HCT116 (cell line): ENCODE measurements around the gene PIGN. TPM values are rescaled to one million over a fixed set of nuclear protein-coding genes. Genes with fewer than 3 reads are reported as not detected.

Experiments used
- ATAC-seq: fragments of 200-7000 bp; cut with Tn5 transposase; 2 replicates; pipeline ENCODE4 v1.9.1; 2020; ENCODE audit warnings: mild to moderate bottlenecking, moderate library complexity
- BruUV-seq: library from RNA; stranded (reverse); fragments of 400-500 nt; replicated peaks from 2 replicates; lab custom pipeline; 2021; lab: Mats Ljungman, UMichigan
- CTCF ChIA-PET: fragments of 300-600 bp; sonication (Branson Sonifier 250); formaldehyde crosslinking; loops from one replicate; lab custom pipeline; 2021; ENCODE audit warnings: antibody characterized with exemption; lab: Charles Lee
- POLR2A ChIA-PET: fragments of 300-600, 350-600 bp; sonication (Branson Sonifier 250); formaldehyde crosslinking; loops from one replicate; lab custom pipeline; 2021; ENCODE audit warnings: antibody characterized with exemption; lab: Charles Lee
- RAD21 ChIA-PET, 2 experiments: fragments of 300-600 bp; sonication (Branson Sonifier 250); formaldehyde crosslinking; loops; one replicate each; lab custom pipeline; 2023; ENCODE audit warnings: low total read pairs in 2 of 2; ENCODE audit not compliant: uncharacterized antibody in 2 of 2, unreplicated experiment in 2 of 2, low non-redundant PET in 1 of 2; lab: Charles Lee
- DNase-seq: peaks from one replicate; pipeline ENCODE4 v3.0.0-alpha.2; 2010; ENCODE audit warnings: low read depth, low spot score
- H2AFZ ChIP-seq: fragments of 200-600 bp; shearing (Covaris generic), sonication (generic); 2 replicates; pipeline ENCODE4 v1.6.1; 2017; ENCODE audit warnings: low read depth, mixed run types, mixed read lengths, antibody characterized with exemption, low read length; ENCODE audit not compliant: poor library complexity, severe bottlenecking
- H3K27ac ChIP-seq: 2 replicates; pipeline ENCODE4 v1.5.1; 2012; ENCODE audit warnings: low read depth, low read length
- H3K27me3 ChIP-seq: fragments of 200-600 bp; sonication (generic); 2 replicates; pipeline ENCODE4 v1.6.1; 2016; ENCODE audit warnings: mixed run types, low read length, mixed read lengths; ENCODE audit not compliant: insufficient read depth
- H3K36me3 ChIP-seq, 2 experiments: fragments of 200-500 bp in 1 of 2; fragments of 200-600 bp in 1 of 2; sonication (Bioruptor generic) in 1 of 2; sonication (generic) in 1 of 2; 2 replicates each; pipeline versions ENCODE4 v1.5.1 to v1.6.1; 2014 to 2016; ENCODE audit warnings: low read length in 2 of 2, inconsistent platforms in 1 of 2, mixed read lengths in 1 of 2, mixed run types in 1 of 2; ENCODE audit not compliant: insufficient read depth in 2 of 2, control insufficient read depth in 1 of 2
- H3K4me1 ChIP-seq, 2 experiments: fragments of 200-600 bp in 1 of 2; sonication (generic) in 1 of 2; 2 replicates each; pipeline versions ENCODE4 v1.5.1 to v1.6.1; 2012 to 2017; ENCODE audit warnings: low read length in 2 of 2, inconsistent platforms in 1 of 2, mild to moderate bottlenecking in 1 of 2, mixed read lengths in 1 of 2, mixed run types in 1 of 2, moderate library complexity in 1 of 2; ENCODE audit not compliant: insufficient read depth in 2 of 2, control insufficient read depth in 1 of 2
- H3K4me2 ChIP-seq: fragments of 200-600 bp; sonication (generic); 2 replicates; pipeline ENCODE4 v1.6.1; 2017; ENCODE audit warnings: mixed run types, low read length, mixed read lengths
- H3K4me3 ChIP-seq, 2 experiments: fragments of 200-600 bp in 1 of 2; sonication (generic) in 1 of 2; replicated peaks in 1 of 2; 2 replicates each; pipeline ENCODE4 v1.5.1; 2011 to 2016; ENCODE audit warnings: low read length in 2 of 2, control low read depth in 1 of 2, low read depth in 1 of 2, mild to moderate bottlenecking in 1 of 2, mixed read lengths in 1 of 2, mixed run types in 1 of 2
- H3K79me2 ChIP-seq: fragments of 200-600 bp; sonication (generic); 2 replicates; pipeline ENCODE4 v1.6.1; 2017; ENCODE audit warnings: mild to moderate bottlenecking, mixed run types, low read length, moderate library complexity, mixed read lengths; ENCODE audit not compliant: insufficient read depth
- H3K9ac ChIP-seq: fragments of 200-600 bp; sonication (generic); 2 replicates; pipeline ENCODE4 v1.6.1; 2016; ENCODE audit warnings: low read length, mixed read lengths
- H3K9me2 ChIP-seq: fragments of 200-600 bp; sonication (generic), shearing (Covaris generic); 2 replicates; pipeline ENCODE4 v1.6.1; 2017; ENCODE audit warnings: mixed run types, mild to moderate bottlenecking, moderate library complexity; ENCODE audit not compliant: insufficient read depth
- H3K9me3 ChIP-seq, 2 experiments: fragments of 200-500 bp in 1 of 2; fragments of 200-600 bp in 1 of 2; sonication (Bioruptor generic) in 1 of 2; sonication (generic) in 1 of 2; 2 replicates each; pipeline ENCODE4 v1.6.1; 2014 to 2017; ENCODE audit warnings: low read length in 2 of 2, mixed read lengths in 2 of 2, inconsistent platforms in 1 of 2, low read depth in 1 of 2, mild to moderate bottlenecking in 1 of 2, mixed run types in 1 of 2, moderate library complexity in 1 of 2; ENCODE audit not compliant: control insufficient read depth in 1 of 2, insufficient read depth in 1 of 2
- H4K20me1 ChIP-seq: fragments of 200-600 bp; sonication (generic), shearing (Covaris generic); 2 replicates; pipeline ENCODE4 v1.6.1; 2017; ENCODE audit warnings: mixed run types, mild to moderate bottlenecking, moderate library complexity; ENCODE audit not compliant: insufficient read depth
- CTCF ChIP-seq, 3 experiments: fragments of 200-600 bp in 1 of 3; sonication (generic) in 1 of 3; IDR thresholded peaks in 2 of 3; conservative IDR thresholded peaks in 1 of 3; 2 replicates each; pipeline ENCODE4 v1.5.1; 2012 to 2017; ENCODE audit warnings: low read depth in 2 of 3, low read length in 2 of 3, antibody characterized with exemption in 1 of 3, borderline replicate concordance in 1 of 3, control low read depth in 1 of 3, mild to moderate bottlenecking in 1 of 3, mixed read lengths in 1 of 3, mixed run types in 1 of 3, moderate library complexity in 1 of 3; ENCODE audit not compliant: insufficient read depth in 1 of 3
- EGR1 ChIP-seq: IDR thresholded peaks from 2 replicates; pipeline ENCODE4 v1.6.1; 2012; ENCODE audit warnings: low read depth
- EZH2 ChIP-seq: fragments of 200-600 bp; sonication (generic); IDR thresholded peaks from 2 replicates; pipeline ENCODE4 v1.6.1; 2017; ENCODE audit warnings: antibody characterized with exemption, mixed run types
- MAX ChIP-seq: IDR thresholded peaks from 2 replicates; pipeline ENCODE4 v1.6.1; 2012
- RAD21 ChIP-seq: IDR thresholded peaks from 2 replicates; pipeline ENCODE4 v1.6.1; 2012; ENCODE audit warnings: low read depth, mild to moderate bottlenecking
- TCF7L2 ChIP-seq: IDR thresholded peaks from 2 replicates; pipeline ENCODE4 v1.7.0; 2011; ENCODE audit warnings: borderline replicate concordance, inconsistent platforms; ENCODE audit not compliant: insufficient read depth, insufficient read length; ENCODE audit errors: extremely low read depth
- ZFX ChIP-seq: fragments of 450-650 bp; IDR thresholded peaks from 2 replicates; pipeline ENCODE4 v1.6.1; 2017
- ZNF274 ChIP-seq: fragments of 200-500 bp; sonication (Bioruptor generic); IDR thresholded peaks from 2 replicates; pipeline ENCODE4 v1.6.1; 2014; ENCODE audit warnings: mild to moderate bottlenecking, low read depth, low read length, inconsistent platforms
- intact Hi-C: fragments of 100-400 bp; cut with micrococcal nuclease; formaldehyde crosslinking; loops from 2 replicates; pipeline ENCODE4 v1.10.0; 2022
- total RNA-seq: library from RNA; stranded (reverse); gene quantifications from one replicate; pipeline ENCODE4 v1.2.1, GENCODE V29; 2021; ENCODE audit not compliant: unreplicated experiment

The PIGN gene
- total RNA-seq, 1 experiment from 2014 or later = 12.2 TPM

GRCh38 chr18:62131301-62131909 is 55.5 kb downstream of the PIGN start:
- no peaks in the 10 kb centered on the region for H4K20me1 ChIP-seq
- no peaks in the 10 kb centered on the region for H3K9me2 ChIP-seq
- H3K4me2 ChIP-seq = no peak overlapping the region
- no peaks in the 10 kb centered on the region for H3K36me3 ChIP-seq
- H3K27ac ChIP-seq = no peak overlapping the region
- no peak overlapping the region for H2AFZ ChIP-seq
- TF ChIP-seq EGR1 (no peak), EZH2 (no peak), ZNF274 (no peak), CTCF (IDR thresholded peaks at IDR 0.05 in 2 of 3, conservative IDR thresholded peaks at IDR 0.05 in 1 of 3; ENCODE audit: borderline replicate concordance in 1 of 3, insufficient read depth in 1 of 3, low read depth in 2 of 3, low read length in 2 of 3) (peak; percentile 77 to 96 (median 88)), MAX (no peak), TCF7L2 (no peak), ZFX (no peak), RAD21 (peak; percentile 87)
- no peaks in the 10 kb centered on the region for H3K4me1 ChIP-seq
- no peaks in the 10 kb centered on the region for H3K9me3 ChIP-seq
- peak; percentile 35 for DNase-seq
- ATAC-seq = peak; percentile 71
- no peak overlapping the region for H3K9ac ChIP-seq
- no peaks in the 10 kb centered on the region for H3K27me3 ChIP-seq
- ChIA-PET POLR2A (no interaction called here), RAD21 (interaction anchor here in 1 of 2 experiments (0.5 to 0.7 kb wide), 2 partner anchors 581 to 629 kb away, joined by 3 read pairs; no protein-coding TSS in a partner anchor), CTCF (interaction anchor here (0.6 to 2.1 kb wide), 20 partner anchors 9 to 1444 kb away, joined by 3 to 16 read pairs (median 3); no protein-coding TSS in a partner anchor)
- intact Hi-C loops = loop anchor here (1.0 to 10.0 kb wide), 8 partner anchors 229 to 1437 kb away; no protein-coding TSS in a partner anchor
- H3K4me3 ChIP-seq = no peak overlapping the region
- no peaks in the 10 kb centered on the region for H3K79me2 ChIP-seq
- no TSS peak for BruUV-seq
